ENCODE data around the gene C1orf174. TPM values are rescaled to one million over a fixed set of nuclear protein-coding genes. Genes with fewer than 3 reads are reported as not detected.

The C1orf174 gene
- total RNA-seq, 1 experiment from 2014 or later: 21.1 TPM

DNA sequence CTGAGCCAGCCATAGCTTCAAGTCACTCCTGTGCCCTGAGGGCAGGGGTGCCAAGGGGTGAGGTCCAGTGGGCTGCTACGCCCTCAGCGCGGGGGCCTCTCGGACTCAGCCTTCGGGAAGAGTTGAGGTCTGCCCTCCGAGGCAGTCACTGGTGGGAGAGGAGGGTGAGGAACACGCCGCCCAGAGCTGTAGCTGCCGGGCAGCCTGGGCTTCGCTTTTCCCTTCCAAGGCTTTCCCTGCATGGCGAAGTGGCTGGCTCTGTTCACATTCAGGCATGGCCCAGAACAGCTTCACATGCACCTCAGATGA is 43.0 kb upstream of the C1orf174 start:
- Mint-ChIP-seq H3K27me3 (ENCODE audit: low read depth) (peaks cover 6% of the 10 kb centered on the region), H3K9me3 (peaks cover 3 to 8% of the 10 kb centered on the region in 2 experiments; a peak in 4 of 5 replicates)

More for the DNA sequence above, 43.0 kb upstream of the C1orf174 start:
- no peak overlapping the region for H3K18ac ChIP-seq (ENCODE audit: insufficient read length, low read depth, low read length)
- no peak overlapping the region for H2BK120ac ChIP-seq (ENCODE audit: low read depth, low read length, poor library complexity, severe bottlenecking)
- no peak overlapping the region for H2BK12ac ChIP-seq (ENCODE audit: insufficient read length, low read depth, low read length)
- H4K8ac ChIP-seq (replicated peaks; ENCODE audit: insufficient read length, low read depth, low read length): no peak overlapping the region
- H3K4me1 ChIP-seq (ENCODE audit: insufficient read depth, low read length): no peaks in the 10 kb centered on the region
- no peak overlapping the region for H3K9ac ChIP-seq (ENCODE audit: extremely low read depth, insufficient read length, low read length)
- H3K79me1 ChIP-seq (ENCODE audit: insufficient read depth, low read depth, low read length, poor library complexity, severe bottlenecking): no peaks in the 10 kb centered on the region
- H3K4me3 Mint-ChIP-seq: no peak overlapping the region
- H3K79me2 ChIP-seq (ENCODE audit: insufficient read depth, low read length): no peaks in the 10 kb centered on the region
- no peak overlapping the region for H2AK5ac ChIP-seq (ENCODE audit: insufficient read length, low read length)
- no peaks in the 10 kb centered on the region for H4K20me1 ChIP-seq (ENCODE audit: control insufficient read depth, insufficient read depth, insufficient read length)
- no peaks in the 10 kb centered on the region for H3K9me3 ChIP-seq (ENCODE audit: control insufficient read depth, low read depth, low read length)
- no peak overlapping the region for H3K4ac ChIP-seq (ENCODE audit: low read depth, low read length)
- no peaks in the 10 kb centered on the region for H3K27me3 ChIP-seq (ENCODE audit: insufficient read depth, low read length)
- no peak overlapping the region for H2BK20ac ChIP-seq (ENCODE audit: low read depth, low read length, poor library complexity, severe bottlenecking)
- H3K23ac ChIP-seq (ENCODE audit: insufficient read length, low read depth, low read length): no peak overlapping the region
- H2BK15ac ChIP-seq (ENCODE audit: low read depth, low read length): no peak overlapping the region
- no peak overlapping the region for H2BK5ac ChIP-seq (ENCODE audit: insufficient read length, low read length)
- no peak overlapping the region for H3K27ac Mint-ChIP-seq
- H3K4me1 Mint-ChIP-seq: peaks cover 16 to 18% of the 10 kb centered on the region in 2 experiments
- no peak overlapping the region for H4K91ac ChIP-seq (ENCODE audit: insufficient read length, low read depth, low read length)
- no peaks in the 10 kb centered on the region for H3K23me2 ChIP-seq (ENCODE audit: insufficient read length, low read depth, low read length, poor library complexity, severe bottlenecking)
- H4K5ac ChIP-seq (ENCODE audit: insufficient read length, low read depth, low read length): no peak overlapping the region
- no peak overlapping the region for H3K4me2 ChIP-seq (ENCODE audit: insufficient read depth, insufficient read length, low read length)
- H3K27ac ChIP-seq (ENCODE audit: insufficient read length, low read depth, low read length): no peak overlapping the region
- no peak overlapping the region; the same call in 1 of the 2 replicates for H3K14ac ChIP-seq (ENCODE audit: insufficient read depth, low read length)
- DNase-seq: no peak
- no peak overlapping the region for H3T11ph ChIP-seq (ENCODE audit: low read length)
- TF ChIP-seq, protein P1, sequence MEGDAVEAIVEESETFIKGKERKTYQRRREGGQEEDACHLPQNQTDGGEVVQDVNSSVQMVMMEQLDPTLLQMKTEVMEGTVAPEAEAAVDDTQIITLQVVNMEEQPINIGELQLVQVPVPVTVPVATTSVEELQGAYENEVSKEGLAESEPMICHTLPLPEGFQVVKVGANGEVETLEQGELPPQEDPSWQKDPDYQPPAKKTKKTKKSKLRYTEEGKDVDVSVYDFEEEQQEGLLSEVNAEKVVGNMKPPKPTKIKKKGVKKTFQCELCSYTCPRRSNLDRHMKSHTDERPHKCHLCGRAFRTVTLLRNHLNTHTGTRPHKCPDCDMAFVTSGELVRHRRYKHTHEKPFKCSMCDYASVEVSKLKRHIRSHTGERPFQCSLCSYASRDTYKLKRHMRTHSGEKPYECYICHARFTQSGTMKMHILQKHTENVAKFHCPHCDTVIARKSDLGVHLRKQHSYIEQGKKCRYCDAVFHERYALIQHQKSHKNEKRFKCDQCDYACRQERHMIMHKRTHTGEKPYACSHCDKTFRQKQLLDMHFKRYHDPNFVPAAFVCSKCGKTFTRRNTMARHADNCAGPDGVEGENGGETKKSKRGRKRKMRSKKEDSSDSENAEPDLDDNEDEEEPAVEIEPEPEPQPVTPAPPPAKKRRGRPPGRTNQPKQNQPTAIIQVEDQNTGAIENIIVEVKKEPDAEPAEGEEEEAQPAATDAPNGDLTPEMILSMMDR (conservative IDR thresholded peaks at IDR 0.05): no peak
- H2AFZ ChIP-seq (ENCODE audit: low read length): no peak overlapping the region
- H3K36me3 Mint-ChIP-seq (ENCODE audit: insufficient read depth in 1 of 3, low read depth in 3 of 3): peaks cover 0 to 3% (median 0%) of the 10 kb centered on the region in 3 experiments; a peak in 1 of 7 replicates
- WGBS (ENCODE audit: extremely low coverage, insufficient read length, low lambda C conversion rate): no CpG with 5 or more reads among the region's 11 CpGs
- no peak overlapping the region for H3K56ac ChIP-seq (ENCODE audit: insufficient read length, low read depth, low read length)
